GM10248 (cell line): Measurements from ENCODE around the gene CCDC74B.
A peak's percentile ranks its signal among the peaks of the same experiment; 100 is the strongest.
"Not testable (repeated sequence)": the region's sequence is repeated elsewhere in the genome, so short reads cannot be mapped to it uniquely, and the experiment has no call there.

Experiments used
- CTCF ChIA-PET: fragments of 300-600 bp; sonication (Branson Sonifier 250); formaldehyde crosslinking; extraction: SDS; loops from one replicate; lab custom pipeline; 2021; ENCODE audit warnings: antibody characterized with exemption; lab: Yijun Ruan, JAX
- POLR2A ChIA-PET: fragments of 350-650 bp; sonication (Branson Sonifier 250); formaldehyde crosslinking; extraction: SDS; loops from one replicate; lab custom pipeline; 2020; ENCODE audit warnings: antibody characterized with exemption; lab: Yijun Ruan, JAX
- DNase-seq: peaks from one replicate; pipeline ENCODE4 v3.0.0; 2012; ENCODE audit errors: extremely low spot score
- CTCF ChIP-seq: IDR thresholded peaks from 2 replicates; pipeline ENCODE4 v1.5.1; 2012; ENCODE audit warnings: mild to moderate bottlenecking, low read depth; ENCODE audit errors: extremely low read depth, missing control alignments, control extremely low read depth

CCDC74B gene

DNA sequence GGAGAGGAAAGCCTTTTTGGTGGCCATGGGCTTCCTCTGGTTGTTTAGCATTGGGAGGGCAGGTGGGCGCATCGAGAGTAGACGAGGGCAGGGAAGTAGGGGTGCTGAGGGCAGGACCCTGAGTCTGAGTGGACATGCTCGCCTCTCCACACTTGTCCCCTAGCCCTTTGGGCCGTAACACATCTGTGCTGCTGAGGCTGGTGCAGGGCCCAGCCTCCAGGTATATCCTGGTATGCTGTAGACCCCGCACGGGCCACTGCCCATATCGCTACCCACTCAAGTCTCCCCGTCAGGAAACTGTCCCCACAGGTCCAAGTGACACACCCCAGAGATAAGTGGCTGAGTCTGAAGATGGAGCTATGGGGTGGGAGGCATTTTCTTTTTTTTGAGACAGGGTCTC is 13.7 kb upstream of the CCDC74B start:
- ChIA-PET POLR2A (no interaction called here), CTCF (interaction anchor here (1.3 to 1.5 kb wide), 3 partner anchors 12 to 23 kb away, joined by 3 to 5 read pairs (median 4); partner anchors contain the start of gene SMPD4)
- DNase-seq = no peak
- TF ChIP-seq CTCF = no peak

DNA sequence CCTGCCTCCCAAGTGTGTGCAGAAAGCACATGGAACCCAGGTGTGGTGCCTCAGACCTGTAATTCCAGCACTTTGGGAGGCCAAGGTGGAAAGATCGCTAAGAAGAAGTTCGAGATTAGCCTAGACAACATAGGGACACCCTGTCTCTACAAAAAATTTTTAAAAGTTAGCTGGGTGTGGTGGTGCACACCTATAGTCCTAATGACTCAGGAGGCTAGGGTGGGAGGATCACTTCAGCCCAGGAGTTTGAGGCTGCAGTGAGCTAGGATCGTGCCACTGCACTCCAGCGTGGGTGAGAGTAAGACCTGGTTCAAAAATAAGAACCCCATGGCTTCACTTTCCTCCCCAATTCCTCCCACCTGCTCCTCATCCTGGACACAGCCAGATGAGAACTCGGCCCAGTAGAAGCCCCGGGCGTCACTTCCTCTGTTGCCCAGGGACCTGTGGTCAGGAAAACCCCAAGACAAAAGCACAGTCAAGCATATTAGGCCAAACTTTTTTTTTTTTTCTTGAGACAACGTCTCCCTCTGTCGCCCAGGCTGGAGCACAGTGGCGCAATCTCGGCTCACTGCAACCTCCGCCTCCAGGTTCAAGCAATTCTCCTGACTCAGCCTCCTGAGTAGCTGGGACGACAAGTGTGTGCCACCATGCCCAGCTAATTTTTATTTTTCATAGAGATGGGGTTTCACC is 13.1 kb upstream of the CCDC74B start:
- CTCF ChIA-PET = interaction anchor here (1.3 to 1.5 kb wide), 3 partner anchors 13 to 23 kb away, joined by 3 to 5 read pairs (median 4); partner anchors contain the start of gene SMPD4
- TF ChIP-seq CTCF = peak; percentile 39
- POLR2A ChIA-PET = not testable (repeated sequence)
- peak; percentile 61 for DNase-seq

GRCh38 chr2:130157354-130157753 is 12.4 kb upstream of the CCDC74B start:
- CTCF ChIA-PET = interaction anchor here (1.4 kb wide), 1 partner anchor 22 kb away, joined by 3 read pairs; no protein-coding TSS in a partner anchor
- POLR2A ChIA-PET, DNase-seq: not testable (repeated sequence)

- ChIA-PET POLR2A (no interaction called here), CTCF (no interaction called here)
- DNase-seq = no peak
- TF ChIP-seq CTCF = no peak
Measured at GRCh38 chr2:130156624-130157004, 11.7 kb upstream of the CCDC74B start.

- DNase-seq = peak; percentile 34
- peak; percentile 50 for TF ChIP-seq CTCF
- POLR2A ChIA-PET = interaction anchor here (0.6 kb wide), 1 partner anchor 13 kb away, joined by 4 read pairs; no protein-coding TSS in a partner anchor
- CTCF ChIA-PET = interaction anchor here (0.8 kb wide), 1 partner anchor 177 kb away, joined by 5 read pairs; no protein-coding TSS in a partner anchor
Measured at GRCh38 chr2:130155956-130156623, 11.2 kb upstream of the CCDC74B start.

DNA sequence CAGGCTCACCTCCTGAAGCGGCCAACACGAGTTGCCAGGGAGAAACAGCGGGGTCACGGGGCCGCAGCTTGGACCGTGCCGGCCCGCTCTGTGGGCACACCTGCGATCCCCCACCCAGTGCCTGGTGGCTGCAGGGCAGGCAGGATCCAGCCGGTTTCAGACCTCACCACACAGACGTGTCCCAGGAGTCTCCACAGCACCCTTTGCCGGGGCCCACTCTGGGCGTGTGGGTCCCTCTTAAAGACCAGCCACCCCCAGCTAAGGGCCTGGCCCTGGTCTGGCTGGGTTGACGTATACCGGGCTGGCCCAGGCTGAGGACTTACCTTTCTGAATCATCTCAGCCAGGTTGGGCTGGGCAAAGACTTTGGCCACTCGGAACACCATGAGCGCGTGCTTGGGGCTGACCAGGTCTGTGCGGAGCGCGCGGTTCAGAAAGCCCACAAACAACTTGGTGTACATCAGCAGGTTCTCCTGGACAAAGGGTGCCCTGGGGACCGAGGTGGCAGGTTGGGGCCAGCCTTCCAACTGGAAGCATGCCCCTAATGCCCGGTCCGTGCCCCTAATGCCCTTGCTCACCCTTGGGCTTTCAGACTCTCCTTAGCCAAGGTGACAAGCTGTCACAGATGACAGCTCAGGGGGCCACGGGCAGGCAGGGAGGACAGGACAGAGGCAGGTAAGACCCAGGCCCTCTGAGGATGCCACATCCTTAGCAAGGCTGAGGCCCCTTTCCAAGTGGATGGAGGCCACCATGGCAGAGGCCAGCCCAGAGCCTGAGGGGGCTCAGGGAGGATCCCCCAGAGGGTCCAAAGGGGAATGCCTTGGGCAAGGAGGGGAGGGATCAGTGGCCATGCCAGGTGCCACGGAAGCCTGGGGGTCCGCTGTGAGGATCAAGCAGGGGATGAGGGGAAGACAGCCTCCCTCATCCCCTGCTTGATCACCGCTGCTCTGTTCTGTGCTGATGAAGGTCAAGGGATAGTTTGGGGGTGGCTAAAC is 10.2 kb upstream of the CCDC74B start:
- DNase-seq = no peak
- no peak for TF ChIP-seq CTCF
- POLR2A ChIA-PET = no interaction called here
- CTCF ChIA-PET = interaction anchor here (0.8 kb wide), 1 partner anchor 178 kb away, joined by 5 read pairs; no protein-coding TSS in a partner anchor

DNA sequence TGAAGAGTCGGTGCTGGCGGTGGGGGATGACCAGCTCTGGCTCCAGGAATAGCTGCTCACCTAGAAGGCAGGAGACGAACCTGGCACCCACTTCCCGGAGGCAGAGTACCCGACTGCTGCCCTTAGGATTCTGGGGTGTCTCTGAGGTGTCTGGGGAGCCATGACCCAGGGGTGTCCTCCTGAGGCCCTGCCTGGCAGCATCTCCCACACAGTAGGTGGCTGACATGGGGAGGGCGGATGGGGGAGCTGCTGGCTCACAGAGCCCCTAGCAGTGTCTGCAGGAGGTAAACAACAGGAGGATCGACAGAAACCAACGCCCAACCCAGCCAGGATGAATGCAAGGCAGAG is 9.5 kb upstream of the CCDC74B start:
- DNase-seq, CTCF ChIA-PET, POLR2A ChIA-PET: not testable (repeated sequence)

DNA sequence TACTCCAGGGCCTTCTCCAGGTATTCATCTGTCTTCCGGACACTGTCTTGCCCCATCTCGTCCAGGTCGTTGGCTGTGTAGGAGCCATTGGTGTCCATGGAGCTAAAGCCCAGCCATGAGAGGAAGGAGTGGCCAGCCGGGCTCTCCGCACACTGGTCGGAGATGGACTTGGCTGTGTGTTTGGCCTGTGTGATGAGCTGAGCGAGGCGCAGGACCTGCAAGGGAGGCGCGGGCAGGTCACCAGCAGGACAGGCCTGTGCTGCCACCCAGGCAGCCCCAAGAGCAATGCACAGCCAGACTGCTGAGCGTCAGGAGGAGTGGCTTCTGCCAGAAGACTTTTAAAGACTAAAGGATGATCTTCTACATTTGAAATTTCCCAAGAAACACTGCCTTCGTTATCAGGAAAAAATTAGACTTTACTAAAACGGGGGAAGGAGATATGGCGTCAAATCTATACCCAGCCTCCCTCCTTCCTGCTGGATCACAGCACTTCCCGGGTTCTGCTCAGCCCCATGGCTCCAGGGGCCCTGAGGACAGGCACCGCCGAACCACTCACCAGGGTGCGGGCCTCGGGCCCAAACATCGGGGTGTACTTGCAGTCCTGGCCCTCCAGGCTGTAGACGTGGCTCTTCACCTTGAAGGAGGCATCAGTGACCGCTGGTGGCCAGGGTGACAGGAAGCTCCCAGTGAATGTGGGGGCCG is 9.0 kb upstream of the CCDC74B start:
- CTCF ChIA-PET, DNase-seq, POLR2A ChIA-PET: not testable (repeated sequence)
